Measurements from ENCODE around the gene MEPCE.

The MEPCE gene

GRCh38 chr7:100471021-100471420, 41.4 kb downstream of the MEPCE start:
- no peaks in the 10 kb centered on the region; the same call in 1 of the 2 replicates for H3K36me3 ChIP-seq (ENCODE audit: insufficient read depth)
- no peak for TF ChIP-seq CTCF (conservative IDR thresholded peaks at IDR 0.05; ENCODE audit: low read depth, low read length)
- no peaks in the 10 kb centered on the region for H4K20me1 ChIP-seq (ENCODE audit: insufficient read depth)
- H2AFZ ChIP-seq (ENCODE audit: low read depth), result no peak overlapping the region
- no peaks in the 10 kb centered on the region for H3K27me3 ChIP-seq (ENCODE audit: insufficient read depth, low read depth)
- H3K9ac ChIP-seq, result no peak overlapping the region
- peaks cover 16% of the 10 kb centered on the region for H3K4me1 ChIP-seq (ENCODE audit: low read depth, poor library complexity, severe bottlenecking)
- no peak overlapping the region for H3K27ac ChIP-seq
- no peak overlapping the region for H3K4me2 ChIP-seq
- H3K4me3 ChIP-seq (IDR thresholded peaks at IDR 0.05; ENCODE audit: insufficient read depth, low read depth, low read length), result no peak overlapping the region
- no peaks in the 10 kb centered on the region for H3K79me2 ChIP-seq (ENCODE audit: insufficient read depth, low read depth)

GRCh38 chr7:100472121-100472851, 42.7 kb downstream of the MEPCE start:
- H3K9ac ChIP-seq, result no peak overlapping the region
- TF ChIP-seq CTCF (conservative IDR thresholded peaks at IDR 0.05; ENCODE audit: low read depth, low read length), result no peak
- no peak overlapping the region for H3K4me2 ChIP-seq
- peaks cover 9% of the 10 kb centered on the region for H3K79me2 ChIP-seq (ENCODE audit: insufficient read depth, low read depth)
- H2AFZ ChIP-seq (ENCODE audit: low read depth), result no peak overlapping the region
- no peaks in the 10 kb centered on the region; the same call in 1 of the 2 replicates for H3K36me3 ChIP-seq (ENCODE audit: insufficient read depth)
- H3K4me1 ChIP-seq (ENCODE audit: low read depth, poor library complexity, severe bottlenecking), result peaks cover 27% of the 10 kb centered on the region
- H3K27ac ChIP-seq, result no peak overlapping the region
- H3K4me3 ChIP-seq (IDR thresholded peaks at IDR 0.05; ENCODE audit: insufficient read depth, low read depth, low read length), result no peak overlapping the region
- H3K27me3 ChIP-seq (ENCODE audit: insufficient read depth, low read depth), result no peaks in the 10 kb centered on the region
- H4K20me1 ChIP-seq (ENCODE audit: insufficient read depth), result no peaks in the 10 kb centered on the region

GRCh38 chr7:100472854-100473499, 43.3 kb downstream of the MEPCE start:
- H3K4me2 ChIP-seq, result no peak overlapping the region
- no peaks in the 10 kb centered on the region; the same call in 1 of the 2 replicates for H3K36me3 ChIP-seq (ENCODE audit: insufficient read depth)
- no peaks in the 10 kb centered on the region for H4K20me1 ChIP-seq (ENCODE audit: insufficient read depth)
- peaks cover 16% of the 10 kb centered on the region for H3K79me2 ChIP-seq (ENCODE audit: insufficient read depth, low read depth)
- H3K9ac ChIP-seq, result no peak overlapping the region
- no peak overlapping the region for H3K4me3 ChIP-seq (IDR thresholded peaks at IDR 0.05; ENCODE audit: insufficient read depth, low read depth, low read length)
- H3K27me3 ChIP-seq (ENCODE audit: insufficient read depth, low read depth), result no peaks in the 10 kb centered on the region
- peaks cover 30% of the 10 kb centered on the region for H3K4me1 ChIP-seq (ENCODE audit: low read depth, poor library complexity, severe bottlenecking)
- no peak overlapping the region for H2AFZ ChIP-seq (ENCODE audit: low read depth)
- no peak for TF ChIP-seq CTCF (conservative IDR thresholded peaks at IDR 0.05; ENCODE audit: low read depth, low read length)
- no peak overlapping the region for H3K27ac ChIP-seq

- Histone ChIP-seq H3K27me3 (ENCODE audit: insufficient read depth, low read depth) (no peaks in the 10 kb centered on the region), H2AFZ (ENCODE audit: low read depth) (no peak overlapping the region), H3K9ac (no peak overlapping the region), H4K20me1 (ENCODE audit: insufficient read depth) (no peaks in the 10 kb centered on the region), H3K4me1 (ENCODE audit: low read depth, poor library complexity, severe bottlenecking) (peaks cover 36% of the 10 kb centered on the region), H3K79me2 (ENCODE audit: insufficient read depth, low read depth) (peaks cover 25% of the 10 kb centered on the region), H3K27ac (no peak overlapping the region), H3K4me3 (IDR thresholded peaks at IDR 0.05; ENCODE audit: insufficient read depth, low read depth, low read length) (no peak overlapping the region), H3K36me3 (ENCODE audit: insufficient read depth) (no peaks in the 10 kb centered on the region; the same call in 1 of the 2 replicates), H3K4me2 (no peak overlapping the region; the same call in 1 of the 2 replicates)
- TF ChIP-seq CTCF (conservative IDR thresholded peaks at IDR 0.05; ENCODE audit: low read depth, low read length), result no peak
Measured at GRCh38 chr7:100475549-100475948, 45.9 kb downstream of the MEPCE start.
